GM23338 (cell line): ENCODE measurements around the gene RPL37. TPM values are rescaled to one million over a fixed set of nuclear protein-coding genes. Genes with fewer than 3 reads are reported as not detected.

Experiments
- ATAC-seq: fragments of 200-7000 bp; cut with Tn5 transposase; 3 replicates; pipeline ENCODE4 v1.9.1; 2020
- DNase-seq: peaks from one replicate; pipeline ENCODE4 v3.0.0-alpha.2; 2015; ENCODE audit warnings: low spot score
- H2AFZ ChIP-seq: fragments of 200-600 bp; sonication (generic); 2 replicates; pipeline ENCODE4 v1.8.0; 2016; ENCODE audit warnings: antibody characterized with exemption, mild to moderate bottlenecking, moderate library complexity
- H3F3A ChIP-seq: fragments of 200-600 bp; sonication (generic); replicated peaks from 2 replicates; pipeline ENCODE4 v1.8.0; 2017; ENCODE audit warnings: antibody characterized with exemption, mixed run types, low read depth
- H3K27ac ChIP-seq: fragments of 200-600 bp; sonication (generic); 2 replicates; pipeline ENCODE4 v1.6.1; 2016; ENCODE audit warnings: low read depth
- H3K27me3 ChIP-seq: fragments of 200-600 bp; sonication (generic); 2 replicates; pipeline ENCODE4 v1.8.0; 2016; ENCODE audit warnings: mild to moderate bottlenecking, mixed run types, moderate library complexity; ENCODE audit not compliant: insufficient read depth
- H3K36me3 ChIP-seq: fragments of 200-600 bp; sonication (generic); 2 replicates; pipeline ENCODE4 v1.8.0; 2016; ENCODE audit warnings: mild to moderate bottlenecking; ENCODE audit not compliant: insufficient read depth
- H3K4me1 ChIP-seq: fragments of 200-600 bp; sonication (generic); 2 replicates; pipeline ENCODE4 v1.8.0; 2016; ENCODE audit warnings: mild to moderate bottlenecking, moderate library complexity; ENCODE audit not compliant: insufficient read depth
- H3K4me2 ChIP-seq: fragments of 200-600 bp; sonication (generic); 2 replicates; pipeline ENCODE4 v1.7.1; 2017; ENCODE audit warnings: mixed run types
- H3K4me3 ChIP-seq: fragments of 200-600 bp; sonication (generic); 2 replicates; pipeline ENCODE4 v1.6.1; 2016; ENCODE audit warnings: mixed run types
- H3K79me2 ChIP-seq: fragments of 200-600 bp; sonication (generic); replicated peaks from 2 replicates; pipeline ENCODE4 v1.8.0; 2017; ENCODE audit warnings: mild to moderate bottlenecking; ENCODE audit not compliant: insufficient read depth
- H3K9me2 ChIP-seq: fragments of 200-600 bp; sonication (generic); 2 replicates; pipeline ENCODE4 v1.8.0; 2017; ENCODE audit not compliant: insufficient read depth
- H4K20me1 ChIP-seq: fragments of 200-600 bp; sonication (generic); replicated peaks from 2 replicates; pipeline ENCODE4 v1.8.0; 2017; ENCODE audit warnings: mild to moderate bottlenecking; ENCODE audit not compliant: insufficient read depth
- H3K27ac Mint-ChIP-seq: 2 replicates; pipeline ENCODE4 v1.8.0; 2020; ENCODE audit warnings: inconsistent platforms, mild to moderate bottlenecking, moderate library complexity, mixed read lengths
- H3K27me3 Mint-ChIP-seq: 3 replicates; pipeline ENCODE4 v1.8.0; 2022; ENCODE audit warnings: low read depth, mild to moderate bottlenecking, moderate library complexity, mixed read lengths, inconsistent platforms; ENCODE audit not compliant: insufficient read depth, poor library complexity
- H3K36me3 Mint-ChIP-seq: 3 replicates; pipeline ENCODE4 v1.8.0; 2021; ENCODE audit warnings: low read depth, mild to moderate bottlenecking, inconsistent platforms, moderate library complexity, mixed read lengths
- H3K4me1 Mint-ChIP-seq: 3 replicates; pipeline ENCODE4 v1.8.0; 2020; ENCODE audit warnings: mild to moderate bottlenecking, inconsistent platforms, mixed read lengths
- H3K4me3 Mint-ChIP-seq: 3 replicates; pipeline ENCODE4 v1.8.0; 2021; ENCODE audit warnings: moderate library complexity, mild to moderate bottlenecking, inconsistent platforms, mixed read lengths
- H3K9me3 Mint-ChIP-seq: 3 replicates; pipeline ENCODE4 v1.8.0; 2020; ENCODE audit warnings: moderate library complexity, mild to moderate bottlenecking, inconsistent platforms, mixed read lengths
- CREB1 ChIP-seq: fragments of 250-450 bp; sonication (Bioruptor Pico); IDR thresholded peaks from 2 replicates; pipeline ENCODE4 v1.5.0; 2020; ENCODE audit warnings: low read depth, mild to moderate bottlenecking, moderate library complexity
- EZH2 ChIP-seq: fragments of 200-600 bp; sonication (generic); IDR thresholded peaks from one replicate; pipeline ENCODE4 v1.8.0; 2017; ENCODE audit warnings: antibody characterized with exemption, mild to moderate bottlenecking, low read depth; ENCODE audit not compliant: unreplicated experiment
- JUNB ChIP-seq: IDR thresholded peaks from one replicate; pipeline ENCODE4 v1.6.1; 2016; ENCODE audit warnings: antibody characterized with exemption; ENCODE audit not compliant: unreplicated experiment
- NANOG ChIP-seq: IDR thresholded peaks from 2 replicates; pipeline ENCODE4 v1.6.1; 2016; ENCODE audit warnings: antibody characterized with exemption, borderline replicate concordance
- POLR2AphosphoS5 ChIP-seq: IDR thresholded peaks from 2 replicates; pipeline ENCODE4 v1.6.1; 2016; ENCODE audit warnings: antibody characterized with exemption, low read depth
- ZNF114 ChIP-seq: fragments of 250-450 bp; sonication (Bioruptor Pico); IDR thresholded peaks from 2 replicates; pipeline ENCODE4 v1.5.0; 2020; ENCODE audit warnings: mild to moderate bottlenecking, moderate library complexity
- long read RNA-seq: library from polyadenylated mRNA; unstranded; transcript quantifications from one replicate; pipeline ENCODE4 v2.0.0, GENCODE V29; 2020; ENCODE audit not compliant: unreplicated experiment
- polyA plus RNA-seq: library from polyadenylated mRNA; unstranded; fragments of >200 nt; fragmentation: Nextera tagmentation; extraction: Ambion mirVana; gene quantifications from 2 replicates; pipeline ENCODE4 v1.2.1, GENCODE V29; 2016
- total RNA-seq: library from RNA; depleted of rRNA; stranded (reverse); fragments of >200 nt; shearing (Covaris generic); gene quantifications from 2 replicates; pipeline ENCODE4 v1.2.3, GENCODE V29; 2014; rRNA removed
- TF ChIP-seq, protein P1 (sequence below), 2 experiments: fragments of 200-600 bp in 1 of 2; sonication (generic) in 1 of 2; conservative IDR thresholded peaks; 2 replicates each; pipeline versions ENCODE4 v1.5.1 to v1.6.1; 2016 to 2017; ENCODE audit warnings: antibody characterized with exemption in 2 of 2, low read depth in 2 of 2, mild to moderate bottlenecking in 2 of 2, moderate library complexity in 1 of 2
- TF ChIP-seq, protein P2 (sequence below): IDR thresholded peaks from 2 replicates; pipeline ENCODE4 v1.6.1; 2016; ENCODE audit warnings: antibody characterized with exemption
- TF ChIP-seq, protein P3 (sequence below): fragments of 250-450 bp; sonication (Bioruptor Pico); IDR thresholded peaks from 2 replicates; pipeline ENCODE4 v1.5.0; 2020; ENCODE audit warnings: mild to moderate bottlenecking, moderate library complexity
- TF ChIP-seq, protein P4 (sequence below): IDR thresholded peaks from one replicate; pipeline ENCODE4 v1.6.1; 2018; ENCODE audit warnings: antibody characterized with exemption; ENCODE audit not compliant: unreplicated experiment

RPL37 gene
- total RNA-seq, result 70.1 and 104 TPM in 2 replicates
- polyA plus RNA-seq, result 3,283 and 3,957 TPM in 2 replicates
- long read RNA-seq, full-length matches to known transcripts, result 566 of 779 reads
- long read RNA-seq, partial matches to known transcripts, result 186 of 779 reads
- long read RNA-seq, other reads (novel, unspliced or antisense), result 27 of 779 reads

DNA sequence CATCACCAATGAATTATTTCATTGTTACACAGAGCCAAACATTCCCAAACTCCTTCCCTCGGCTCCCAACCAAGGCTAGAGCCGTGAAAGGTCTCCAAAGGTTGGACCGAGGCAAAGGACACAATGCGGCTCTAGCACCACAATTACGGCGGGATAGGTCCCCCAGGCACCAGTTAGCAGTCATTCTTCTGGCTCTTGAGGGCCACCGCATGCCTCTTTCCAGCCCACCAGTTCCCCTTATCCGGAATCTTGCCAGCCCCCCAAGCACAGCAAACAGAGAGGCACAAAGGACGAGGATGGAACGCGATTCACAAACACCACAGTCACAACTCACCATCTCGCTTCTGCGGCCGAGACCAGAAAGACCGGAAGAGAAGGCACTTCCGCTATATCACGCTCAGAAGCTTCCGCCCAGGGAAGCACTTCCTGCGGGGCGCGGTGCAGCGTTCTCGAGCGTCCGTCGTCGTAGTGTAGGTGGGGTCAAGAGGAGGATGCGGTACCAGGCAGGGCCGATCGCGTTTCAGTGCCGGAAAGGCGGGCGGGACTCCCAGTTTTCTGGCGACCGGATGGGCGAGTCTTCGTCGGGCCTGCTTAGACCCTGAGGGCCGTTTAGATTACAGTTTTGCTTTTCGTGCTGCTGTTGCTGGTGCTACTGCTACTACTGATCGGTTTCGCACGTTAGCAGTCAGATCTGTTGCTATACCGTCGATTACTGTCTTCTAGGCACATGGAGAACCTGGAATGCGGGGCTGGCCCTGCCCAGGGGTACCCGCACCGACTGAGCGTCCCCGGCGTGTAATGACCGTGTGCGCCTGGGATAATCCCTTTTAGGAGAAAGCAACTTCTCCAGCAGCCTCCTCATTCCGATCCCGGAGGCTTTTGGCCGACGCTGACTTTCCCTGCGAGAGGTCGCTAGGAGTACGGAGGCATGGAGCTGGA is at the start of gene RPL37:
Gene RPL37, minus strand, starts transcription at position 374 of the 939 bp plus-strand sequence. Its CDS starts 37 bp downstream, at position 337.
- H3K27ac ChIP-seq, result peak within 1 kb of the TSS; percentile 100
- 0 out of 3 replicates have a peak, but pooled peaks cover 9% of the 10 kb centered on the region for H3K9me3 Mint-ChIP-seq
- peak within 1 kb of the TSS; percentile 97 for H3K4me3 ChIP-seq
- H3K27me3 ChIP-seq, result no peaks in the 10 kb centered on the region
- H2AFZ ChIP-seq, result peak within 1 kb of the TSS; percentile 82
- peaks cover 30% of the 10 kb centered on the region for H3K27me3 Mint-ChIP-seq
- peaks cover 53% of the 10 kb centered on the region for H3K36me3 Mint-ChIP-seq
- peaks cover 49% of the 10 kb centered on the region for H3K79me2 ChIP-seq
- TF ChIP-seq ZNF114 (CRISPR knock-in tag) (no peak), NANOG (0 out of 2 replicates have a peak, but pooled peaks have one; percentile 3), JUNB (no peak), EZH2 (no peak), POLR2AphosphoS5 (peak; percentile 99), CREB1 (CRISPR knock-in tag) (peak; percentile 79)
- TF ChIP-seq, protein P1, sequence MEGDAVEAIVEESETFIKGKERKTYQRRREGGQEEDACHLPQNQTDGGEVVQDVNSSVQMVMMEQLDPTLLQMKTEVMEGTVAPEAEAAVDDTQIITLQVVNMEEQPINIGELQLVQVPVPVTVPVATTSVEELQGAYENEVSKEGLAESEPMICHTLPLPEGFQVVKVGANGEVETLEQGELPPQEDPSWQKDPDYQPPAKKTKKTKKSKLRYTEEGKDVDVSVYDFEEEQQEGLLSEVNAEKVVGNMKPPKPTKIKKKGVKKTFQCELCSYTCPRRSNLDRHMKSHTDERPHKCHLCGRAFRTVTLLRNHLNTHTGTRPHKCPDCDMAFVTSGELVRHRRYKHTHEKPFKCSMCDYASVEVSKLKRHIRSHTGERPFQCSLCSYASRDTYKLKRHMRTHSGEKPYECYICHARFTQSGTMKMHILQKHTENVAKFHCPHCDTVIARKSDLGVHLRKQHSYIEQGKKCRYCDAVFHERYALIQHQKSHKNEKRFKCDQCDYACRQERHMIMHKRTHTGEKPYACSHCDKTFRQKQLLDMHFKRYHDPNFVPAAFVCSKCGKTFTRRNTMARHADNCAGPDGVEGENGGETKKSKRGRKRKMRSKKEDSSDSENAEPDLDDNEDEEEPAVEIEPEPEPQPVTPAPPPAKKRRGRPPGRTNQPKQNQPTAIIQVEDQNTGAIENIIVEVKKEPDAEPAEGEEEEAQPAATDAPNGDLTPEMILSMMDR (conservative IDR thresholded peaks at IDR 0.05; ENCODE audit: low read depth in 2 of 2), result no peak
- TF ChIP-seq, protein P2, sequence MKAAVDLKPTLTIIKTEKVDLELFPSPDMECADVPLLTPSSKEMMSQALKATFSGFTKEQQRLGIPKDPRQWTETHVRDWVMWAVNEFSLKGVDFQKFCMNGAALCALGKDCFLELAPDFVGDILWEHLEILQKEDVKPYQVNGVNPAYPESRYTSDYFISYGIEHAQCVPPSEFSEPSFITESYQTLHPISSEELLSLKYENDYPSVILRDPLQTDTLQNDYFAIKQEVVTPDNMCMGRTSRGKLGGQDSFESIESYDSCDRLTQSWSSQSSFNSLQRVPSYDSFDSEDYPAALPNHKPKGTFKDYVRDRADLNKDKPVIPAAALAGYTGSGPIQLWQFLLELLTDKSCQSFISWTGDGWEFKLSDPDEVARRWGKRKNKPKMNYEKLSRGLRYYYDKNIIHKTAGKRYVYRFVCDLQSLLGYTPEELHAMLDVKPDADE, result peak; percentile 95
- TF ChIP-seq, protein P3, sequence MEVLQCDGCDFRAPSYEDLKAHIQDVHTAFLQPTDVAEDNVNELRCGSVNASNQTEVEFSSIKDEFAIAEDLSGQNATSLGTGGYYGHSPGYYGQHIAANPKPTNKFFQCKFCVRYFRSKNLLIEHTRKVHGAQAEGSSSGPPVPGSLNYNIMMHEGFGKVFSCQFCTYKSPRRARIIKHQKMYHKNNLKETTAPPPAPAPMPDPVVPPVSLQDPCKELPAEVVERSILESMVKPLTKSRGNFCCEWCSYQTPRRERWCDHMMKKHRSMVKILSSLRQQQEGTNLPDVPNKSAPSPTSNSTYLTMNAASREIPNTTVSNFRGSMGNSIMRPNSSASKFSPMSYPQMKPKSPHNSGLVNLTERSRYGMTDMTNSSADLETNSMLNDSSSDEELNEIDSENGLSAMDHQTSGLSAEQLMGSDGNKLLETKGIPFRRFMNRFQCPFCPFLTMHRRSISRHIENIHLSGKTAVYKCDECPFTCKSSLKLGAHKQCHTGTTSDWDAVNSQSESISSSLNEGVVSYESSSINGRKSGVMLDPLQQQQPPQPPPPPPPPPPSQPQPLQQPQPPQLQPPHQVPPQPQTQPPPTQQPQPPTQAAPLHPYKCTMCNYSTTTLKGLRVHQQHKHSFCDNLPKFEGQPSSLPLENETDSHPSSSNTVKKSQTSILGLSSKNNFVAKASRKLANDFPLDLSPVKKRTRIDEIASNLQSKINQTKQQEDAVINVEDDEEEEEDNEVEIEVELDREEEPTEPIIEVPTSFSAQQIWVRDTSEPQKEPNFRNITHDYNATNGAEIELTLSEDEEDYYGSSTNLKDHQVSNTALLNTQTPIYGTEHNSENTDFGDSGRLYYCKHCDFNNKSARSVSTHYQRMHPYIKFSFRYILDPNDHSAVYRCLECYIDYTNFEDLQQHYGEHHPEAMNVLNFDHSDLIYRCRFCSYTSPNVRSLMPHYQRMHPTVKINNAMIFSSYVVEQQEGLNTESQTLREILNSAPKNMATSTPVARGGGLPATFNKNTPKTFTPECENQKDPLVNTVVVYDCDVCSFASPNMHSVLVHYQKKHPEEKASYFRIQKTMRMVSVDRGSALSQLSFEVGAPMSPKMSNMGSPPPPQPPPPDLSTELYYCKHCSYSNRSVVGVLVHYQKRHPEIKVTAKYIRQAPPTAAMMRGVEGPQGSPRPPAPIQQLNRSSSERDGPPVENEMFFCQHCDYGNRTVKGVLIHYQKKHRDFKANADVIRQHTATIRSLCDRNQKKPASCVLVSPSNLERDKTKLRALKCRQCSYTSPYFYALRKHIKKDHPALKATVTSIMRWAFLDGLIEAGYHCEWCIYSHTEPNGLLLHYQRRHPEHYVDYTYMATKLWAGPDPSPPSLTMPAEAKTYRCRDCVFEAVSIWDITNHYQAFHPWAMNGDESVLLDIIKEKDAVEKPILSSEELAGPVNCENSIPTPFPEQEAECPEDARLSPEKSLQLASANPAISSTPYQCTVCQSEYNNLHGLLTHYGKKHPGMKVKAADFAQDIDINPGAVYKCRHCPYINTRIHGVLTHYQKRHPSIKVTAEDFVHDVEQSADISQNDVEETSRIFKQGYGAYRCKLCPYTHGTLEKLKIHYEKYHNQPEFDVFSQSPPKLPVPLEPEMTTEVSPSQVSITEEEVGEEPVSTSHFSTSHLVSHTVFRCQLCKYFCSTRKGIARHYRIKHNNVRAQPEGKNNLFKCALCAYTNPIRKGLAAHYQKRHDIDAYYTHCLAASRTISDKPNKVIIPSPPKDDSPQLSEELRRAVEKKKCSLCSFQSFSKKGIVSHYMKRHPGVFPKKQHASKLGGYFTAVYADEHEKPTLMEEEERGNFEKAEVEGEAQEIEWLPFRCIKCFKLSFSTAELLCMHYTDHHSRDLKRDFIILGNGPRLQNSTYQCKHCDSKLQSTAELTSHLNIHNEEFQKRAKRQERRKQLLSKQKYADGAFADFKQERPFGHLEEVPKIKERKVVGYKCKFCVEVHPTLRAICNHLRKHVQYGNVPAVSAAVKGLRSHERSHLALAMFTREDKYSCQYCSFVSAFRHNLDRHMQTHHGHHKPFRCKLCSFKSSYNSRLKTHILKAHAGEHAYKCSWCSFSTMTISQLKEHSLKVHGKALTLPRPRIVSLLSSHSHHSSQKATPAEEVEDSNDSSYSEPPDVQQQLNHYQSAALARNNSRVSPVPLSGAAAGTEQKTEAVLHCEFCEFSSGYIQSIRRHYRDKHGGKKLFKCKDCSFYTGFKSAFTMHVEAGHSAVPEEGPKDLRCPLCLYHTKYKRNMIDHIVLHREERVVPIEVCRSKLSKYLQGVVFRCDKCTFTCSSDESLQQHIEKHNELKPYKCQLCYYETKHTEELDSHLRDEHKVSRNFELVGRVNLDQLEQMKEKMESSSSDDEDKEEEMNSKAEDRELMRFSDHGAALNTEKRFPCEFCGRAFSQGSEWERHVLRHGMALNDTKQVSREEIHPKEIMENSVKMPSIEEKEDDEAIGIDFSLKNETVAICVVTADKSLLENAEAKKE (CRISPR knock-in tag), result no peak
- TF ChIP-seq, protein P4, sequence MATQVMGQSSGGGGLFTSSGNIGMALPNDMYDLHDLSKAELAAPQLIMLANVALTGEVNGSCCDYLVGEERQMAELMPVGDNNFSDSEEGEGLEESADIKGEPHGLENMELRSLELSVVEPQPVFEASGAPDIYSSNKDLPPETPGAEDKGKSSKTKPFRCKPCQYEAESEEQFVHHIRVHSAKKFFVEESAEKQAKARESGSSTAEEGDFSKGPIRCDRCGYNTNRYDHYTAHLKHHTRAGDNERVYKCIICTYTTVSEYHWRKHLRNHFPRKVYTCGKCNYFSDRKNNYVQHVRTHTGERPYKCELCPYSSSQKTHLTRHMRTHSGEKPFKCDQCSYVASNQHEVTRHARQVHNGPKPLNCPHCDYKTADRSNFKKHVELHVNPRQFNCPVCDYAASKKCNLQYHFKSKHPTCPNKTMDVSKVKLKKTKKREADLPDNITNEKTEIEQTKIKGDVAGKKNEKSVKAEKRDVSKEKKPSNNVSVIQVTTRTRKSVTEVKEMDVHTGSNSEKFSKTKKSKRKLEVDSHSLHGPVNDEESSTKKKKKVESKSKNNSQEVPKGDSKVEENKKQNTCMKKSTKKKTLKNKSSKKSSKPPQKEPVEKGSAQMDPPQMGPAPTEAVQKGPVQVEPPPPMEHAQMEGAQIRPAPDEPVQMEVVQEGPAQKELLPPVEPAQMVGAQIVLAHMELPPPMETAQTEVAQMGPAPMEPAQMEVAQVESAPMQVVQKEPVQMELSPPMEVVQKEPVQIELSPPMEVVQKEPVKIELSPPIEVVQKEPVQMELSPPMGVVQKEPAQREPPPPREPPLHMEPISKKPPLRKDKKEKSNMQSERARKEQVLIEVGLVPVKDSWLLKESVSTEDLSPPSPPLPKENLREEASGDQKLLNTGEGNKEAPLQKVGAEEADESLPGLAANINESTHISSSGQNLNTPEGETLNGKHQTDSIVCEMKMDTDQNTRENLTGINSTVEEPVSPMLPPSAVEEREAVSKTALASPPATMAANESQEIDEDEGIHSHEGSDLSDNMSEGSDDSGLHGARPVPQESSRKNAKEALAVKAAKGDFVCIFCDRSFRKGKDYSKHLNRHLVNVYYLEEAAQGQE, result peak; percentile 17
- ATAC-seq (peak; percentile 97), DNase-seq (peak; percentile 98)
- peak within 1 kb of the TSS; percentile 100 for H3K4me3 Mint-ChIP-seq
- peaks cover 34% of the 10 kb centered on the region for H3K4me1 Mint-ChIP-seq
- peaks cover 27% of the 10 kb centered on the region for H4K20me1 ChIP-seq
- peak within 1 kb of the TSS; percentile 100 for H3K27ac Mint-ChIP-seq
- peaks cover 56% of the 10 kb centered on the region for H3F3A ChIP-seq
- no peaks in the 10 kb centered on the region for H3K9me2 ChIP-seq
- peak within 1 kb of the TSS; percentile 97 for H3K4me2 ChIP-seq
- H3K36me3 ChIP-seq, result peaks cover 43% of the 10 kb centered on the region
- peaks cover 30% of the 10 kb centered on the region for H3K4me1 ChIP-seq
